Endothelial cell of umbilical vein (primary cell): Measurements from ENCODE around the gene TBX15.

Source experiments
- CTCF ChIP-seq, 2 donors: IDR thresholded peaks; 1 replicate in 1 of 2; 2 replicates in 1 of 2; pipeline ENCODE4 v1.5.1; 2011; ENCODE audit warnings: low read length in 2 of 2, mild to moderate bottlenecking in 2 of 2, moderate library complexity in 2 of 2, control low read depth in 1 of 2, inconsistent platforms in 1 of 2, low read depth in 1 of 2; ENCODE audit not compliant: insufficient read depth in 1 of 2; ENCODE audit errors: extremely low read depth in 1 of 2
- POLR2A ChIP-seq: IDR thresholded peaks from 2 replicates; pipeline ENCODE4 v1.6.1; 2012; ENCODE audit warnings: low read depth, mild to moderate bottlenecking, control low read depth, low read length
- POLR2AphosphoS5 ChIP-seq: IDR thresholded peaks from 2 replicates; pipeline ENCODE4 v1.6.1; 2012; ENCODE audit warnings: low read depth, mild to moderate bottlenecking, control low read depth, low read length, moderate library complexity; ENCODE audit not compliant: insufficient read depth

- no peak for TF ChIP-seq POLR2A
- TF ChIP-seq CTCF (IDR thresholded peaks at IDR 0.05; ENCODE audit: extremely low read depth in 1 of 2, insufficient read depth in 1 of 2, low read depth in 1 of 2, low read length in 2 of 2) = no peak
- TF ChIP-seq POLR2AphosphoS5 = no peak
These were observed 23.0 kb upstream of the TBX15 start for GRCh38 chr1:119011116-119011515.
